Measurements from ENCODE around the gene CARD16.

DNA sequence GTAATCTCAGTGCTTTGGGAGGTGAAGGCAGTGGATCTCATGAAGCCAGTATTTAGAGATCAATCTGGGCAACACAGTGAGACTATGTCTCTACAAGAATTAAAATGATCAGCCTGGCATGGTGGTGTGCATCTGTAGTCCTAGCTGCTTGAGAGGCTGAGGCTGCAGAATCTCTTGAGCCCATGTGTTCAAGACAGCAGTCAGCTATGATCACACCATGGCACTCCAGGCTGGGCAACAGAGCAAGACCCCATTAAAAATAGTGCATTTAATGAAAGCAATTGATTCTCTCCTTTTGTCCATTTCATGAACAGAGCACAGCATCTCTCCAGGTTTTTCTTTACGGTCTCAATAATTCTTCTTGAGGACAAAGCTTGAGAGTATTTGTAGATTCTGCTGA, 11.3 kb upstream of the CARD16 start:
- TF ChIP-seq, protein P1, sequence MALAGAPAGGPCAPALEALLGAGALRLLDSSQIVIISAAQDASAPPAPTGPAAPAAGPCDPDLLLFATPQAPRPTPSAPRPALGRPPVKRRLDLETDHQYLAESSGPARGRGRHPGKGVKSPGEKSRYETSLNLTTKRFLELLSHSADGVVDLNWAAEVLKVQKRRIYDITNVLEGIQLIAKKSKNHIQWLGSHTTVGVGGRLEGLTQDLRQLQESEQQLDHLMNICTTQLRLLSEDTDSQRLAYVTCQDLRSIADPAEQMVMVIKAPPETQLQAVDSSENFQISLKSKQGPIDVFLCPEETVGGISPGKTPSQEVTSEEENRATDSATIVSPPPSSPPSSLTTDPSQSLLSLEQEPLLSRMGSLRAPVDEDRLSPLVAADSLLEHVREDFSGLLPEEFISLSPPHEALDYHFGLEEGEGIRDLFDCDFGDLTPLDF (CRISPR knock-in tag; IDR thresholded peaks at IDR 0.05), result no peak
- TF ChIP-seq, protein P2, sequence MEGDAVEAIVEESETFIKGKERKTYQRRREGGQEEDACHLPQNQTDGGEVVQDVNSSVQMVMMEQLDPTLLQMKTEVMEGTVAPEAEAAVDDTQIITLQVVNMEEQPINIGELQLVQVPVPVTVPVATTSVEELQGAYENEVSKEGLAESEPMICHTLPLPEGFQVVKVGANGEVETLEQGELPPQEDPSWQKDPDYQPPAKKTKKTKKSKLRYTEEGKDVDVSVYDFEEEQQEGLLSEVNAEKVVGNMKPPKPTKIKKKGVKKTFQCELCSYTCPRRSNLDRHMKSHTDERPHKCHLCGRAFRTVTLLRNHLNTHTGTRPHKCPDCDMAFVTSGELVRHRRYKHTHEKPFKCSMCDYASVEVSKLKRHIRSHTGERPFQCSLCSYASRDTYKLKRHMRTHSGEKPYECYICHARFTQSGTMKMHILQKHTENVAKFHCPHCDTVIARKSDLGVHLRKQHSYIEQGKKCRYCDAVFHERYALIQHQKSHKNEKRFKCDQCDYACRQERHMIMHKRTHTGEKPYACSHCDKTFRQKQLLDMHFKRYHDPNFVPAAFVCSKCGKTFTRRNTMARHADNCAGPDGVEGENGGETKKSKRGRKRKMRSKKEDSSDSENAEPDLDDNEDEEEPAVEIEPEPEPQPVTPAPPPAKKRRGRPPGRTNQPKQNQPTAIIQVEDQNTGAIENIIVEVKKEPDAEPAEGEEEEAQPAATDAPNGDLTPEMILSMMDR (IDR thresholded peaks at IDR 0.05), result no peak
- TF ChIP-seq NFATC4 (CRISPR knock-in tag; IDR thresholded peaks at IDR 0.05) (no peak), CREB1 (CRISPR knock-in tag; IDR thresholded peaks at IDR 0.05) (no peak), ZBTB21 (CRISPR knock-in tag; IDR thresholded peaks at IDR 0.05; ENCODE audit: borderline replicate concordance) (no peak), SP1 (CRISPR knock-in tag; conservative IDR thresholded peaks at IDR 0.05) (no peak), ZNF121 (CRISPR knock-in tag; IDR thresholded peaks at IDR 0.05) (no peak)
- TF ChIP-seq, protein P3, sequence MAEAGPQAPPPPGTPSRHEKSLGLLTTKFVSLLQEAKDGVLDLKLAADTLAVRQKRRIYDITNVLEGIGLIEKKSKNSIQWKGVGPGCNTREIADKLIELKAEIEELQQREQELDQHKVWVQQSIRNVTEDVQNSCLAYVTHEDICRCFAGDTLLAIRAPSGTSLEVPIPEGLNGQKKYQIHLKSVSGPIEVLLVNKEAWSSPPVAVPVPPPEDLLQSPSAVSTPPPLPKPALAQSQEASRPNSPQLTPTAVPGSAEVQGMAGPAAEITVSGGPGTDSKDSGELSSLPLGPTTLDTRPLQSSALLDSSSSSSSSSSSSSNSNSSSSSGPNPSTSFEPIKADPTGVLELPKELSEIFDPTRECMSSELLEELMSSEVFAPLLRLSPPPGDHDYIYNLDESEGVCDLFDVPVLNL (CRISPR knock-in tag; IDR thresholded peaks at IDR 0.05; ENCODE audit: borderline replicate concordance, low read depth), result no peak
- TF ChIP-seq, protein P4, sequence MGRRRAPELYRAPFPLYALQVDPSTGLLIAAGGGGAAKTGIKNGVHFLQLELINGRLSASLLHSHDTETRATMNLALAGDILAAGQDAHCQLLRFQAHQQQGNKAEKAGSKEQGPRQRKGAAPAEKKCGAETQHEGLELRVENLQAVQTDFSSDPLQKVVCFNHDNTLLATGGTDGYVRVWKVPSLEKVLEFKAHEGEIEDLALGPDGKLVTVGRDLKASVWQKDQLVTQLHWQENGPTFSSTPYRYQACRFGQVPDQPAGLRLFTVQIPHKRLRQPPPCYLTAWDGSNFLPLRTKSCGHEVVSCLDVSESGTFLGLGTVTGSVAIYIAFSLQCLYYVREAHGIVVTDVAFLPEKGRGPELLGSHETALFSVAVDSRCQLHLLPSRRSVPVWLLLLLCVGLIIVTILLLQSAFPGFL (CRISPR knock-in tag; IDR thresholded peaks at IDR 0.05; ENCODE audit: borderline replicate concordance), result no peak
